NB4 (cell line): ENCODE measurements around the gene ST6GALNAC2.

Source experiments
- CTCF ChIP-seq: IDR thresholded peaks from one replicate; pipeline ENCODE4 v1.5.1; 2012; ENCODE audit warnings: low read depth, low read length
- POLR2A ChIP-seq: IDR thresholded peaks from 2 replicates; pipeline ENCODE4 v1.6.1; 2011; ENCODE audit warnings: mild to moderate bottlenecking; ENCODE audit not compliant: insufficient read length; ENCODE audit errors: extremely low read depth
- TF ChIP-seq, protein P1 (sequence below): IDR thresholded peaks from 2 replicates; pipeline ENCODE4 v1.6.1; 2011; ENCODE audit warnings: low read depth, low read length

DNA sequence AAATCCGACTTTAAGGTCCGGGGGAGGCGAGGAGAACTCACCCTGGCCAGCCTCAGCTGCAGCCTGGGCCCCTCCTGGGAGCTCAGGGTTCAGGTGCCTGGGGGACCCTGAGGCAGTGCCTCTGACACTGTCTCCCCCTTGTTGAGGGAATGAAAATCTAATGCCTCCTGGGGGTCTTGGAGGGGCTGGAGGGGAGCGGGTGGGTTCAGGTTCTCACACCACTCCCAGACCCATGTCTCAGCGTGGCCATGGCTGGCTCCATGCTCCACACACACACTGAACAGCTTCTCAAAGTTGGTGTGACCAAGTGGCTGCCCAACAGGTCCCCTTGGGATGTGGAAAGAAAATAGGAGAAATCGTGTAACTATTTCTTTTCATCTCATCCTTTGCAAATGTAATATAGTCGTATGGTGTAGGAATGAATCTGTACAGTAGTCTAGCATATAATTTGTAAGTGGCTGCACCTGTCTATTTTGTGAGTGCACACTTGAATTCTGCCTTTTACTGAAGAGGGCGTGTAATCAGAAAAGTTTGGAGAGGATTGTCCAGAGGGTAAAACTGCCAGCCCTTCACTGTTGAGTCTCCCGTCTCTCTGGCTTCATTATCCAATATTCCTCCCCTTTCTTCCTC lies 46.6 kb downstream of the ST6GALNAC2 start:
- no peak for TF ChIP-seq CTCF
- no peak for TF ChIP-seq POLR2A
- TF ChIP-seq, protein P1, sequence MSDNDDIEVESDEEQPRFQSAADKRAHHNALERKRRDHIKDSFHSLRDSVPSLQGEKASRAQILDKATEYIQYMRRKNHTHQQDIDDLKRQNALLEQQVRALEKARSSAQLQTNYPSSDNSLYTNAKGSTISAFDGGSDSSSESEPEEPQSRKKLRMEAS, result no peak
